Thoracic aorta (tissue), 2 donors: ENCODE results near the gene VASH1. TPM values are rescaled to one million over a fixed set of nuclear protein-coding genes. Genes with fewer than 3 reads are reported as not detected.

Source experiments
- ATAC-seq: fragments of 150-250 bp; one replicate; pipeline ENCODE4 v1.8.0; 2017; ENCODE audit warnings: low read depth; ENCODE audit not compliant: insufficient number of reproducible peaks, low FRiP score
- DNase-seq: peaks from one replicate; pipeline ENCODE4 v3.0.0-alpha.2; 2020; ENCODE audit warnings: low spot score
- H3K27ac ChIP-seq, 2 donors: fragments of 200-600 bp; sonication (generic); 1 replicate in 1 of 2; 2 replicates in 1 of 2; pipeline ENCODE4 v1.5.1; 2016; ENCODE audit warnings: mild to moderate bottlenecking in 2 of 2, moderate library complexity in 2 of 2
- H3K27me3 ChIP-seq: fragments of 200-600 bp; sonication (generic); replicated peaks from 2 replicates; pipeline ENCODE4 v1.6.0; 2016; ENCODE audit warnings: mild to moderate bottlenecking; ENCODE audit not compliant: insufficient read depth
- H3K36me3 ChIP-seq: fragments of 200-600 bp; sonication (generic); one replicate; pipeline ENCODE4 v1.5.1; 2016
- H3K4me1 ChIP-seq, 2 donors: fragments of 200-600 bp; sonication (generic); 1 replicate in 1 of 2; 2 replicates in 1 of 2; pipeline versions ENCODE4 v1.5.1 to v1.6.0; 2016; ENCODE audit warnings: low read depth in 2 of 2, mild to moderate bottlenecking in 1 of 2; ENCODE audit not compliant: control insufficient read depth in 1 of 2
- H3K4me3 ChIP-seq: fragments of 200-600 bp; sonication (generic); 2 replicates; pipeline ENCODE4 v1.5.1; 2016; ENCODE audit warnings: mild to moderate bottlenecking
- H3K9me3 ChIP-seq: fragments of 200-600 bp; sonication (generic); 2 replicates; pipeline ENCODE4 v1.5.1; 2016
- total RNA-seq, 2 donors: library from RNA; depleted of rRNA; stranded (reverse); fragments of >200 nt; gene quantifications; one replicate each; pipeline versions ENCODE4 v1.1.0 to v1.2.3, GENCODE V29; 2016
- TF ChIP-seq, protein P1 (sequence below): fragments of 200-600 bp; sonication (generic); IDR thresholded peaks from one replicate; pipeline ENCODE4 v1.5.1; 2019; ENCODE audit warnings: antibody characterized with exemption

Gene VASH1
- total RNA-seq, 2 donors from 2014 or later, result 21.5 to 27.7 TPM

DNA sequence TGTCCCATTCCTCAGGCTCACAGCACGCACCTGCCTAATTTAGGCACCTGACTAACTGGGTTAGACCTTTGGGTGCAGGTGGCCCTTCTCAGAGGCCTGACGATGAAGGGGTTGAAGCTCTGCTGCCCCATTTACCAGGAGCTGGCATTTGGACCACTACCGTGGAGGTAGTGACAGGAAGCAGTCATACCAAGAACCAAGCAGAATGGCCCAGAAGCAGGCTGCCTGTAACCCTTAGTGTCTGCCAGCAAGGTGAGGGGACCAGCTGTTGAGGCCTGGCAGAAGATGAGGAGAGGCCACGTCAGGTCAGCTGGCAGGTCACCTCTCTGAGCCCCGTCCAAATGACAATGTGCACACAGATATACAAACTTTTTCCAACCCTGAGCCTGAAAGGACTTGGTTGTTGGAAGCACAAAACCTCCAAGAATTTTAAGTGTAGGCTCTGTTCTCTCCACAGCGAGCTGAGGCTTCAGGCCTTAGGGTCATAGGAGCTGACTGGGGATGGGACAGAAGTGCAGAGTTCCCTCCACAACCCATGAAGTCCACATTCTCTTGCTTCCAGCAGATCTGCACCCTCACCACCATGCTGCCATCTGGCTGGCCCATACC lies 23.1 kb downstream of the VASH1 start:
- ATAC-seq (no peak), DNase-seq (no peak)
- Histone ChIP-seq H3K36me3 (peaks cover 17% of the 10 kb centered on the region), H3K4me1 (peaks cover 8 to 54% of the 10 kb centered on the region in 2 donors), H3K9me3 (no peaks in the 10 kb centered on the region), H3K27ac (peak overlapping the region in 1 of 2 donors; percentile 60), H3K27me3 (no peaks in the 10 kb centered on the region), H3K4me3 (no peak overlapping the region)
- TF ChIP-seq, protein P1, sequence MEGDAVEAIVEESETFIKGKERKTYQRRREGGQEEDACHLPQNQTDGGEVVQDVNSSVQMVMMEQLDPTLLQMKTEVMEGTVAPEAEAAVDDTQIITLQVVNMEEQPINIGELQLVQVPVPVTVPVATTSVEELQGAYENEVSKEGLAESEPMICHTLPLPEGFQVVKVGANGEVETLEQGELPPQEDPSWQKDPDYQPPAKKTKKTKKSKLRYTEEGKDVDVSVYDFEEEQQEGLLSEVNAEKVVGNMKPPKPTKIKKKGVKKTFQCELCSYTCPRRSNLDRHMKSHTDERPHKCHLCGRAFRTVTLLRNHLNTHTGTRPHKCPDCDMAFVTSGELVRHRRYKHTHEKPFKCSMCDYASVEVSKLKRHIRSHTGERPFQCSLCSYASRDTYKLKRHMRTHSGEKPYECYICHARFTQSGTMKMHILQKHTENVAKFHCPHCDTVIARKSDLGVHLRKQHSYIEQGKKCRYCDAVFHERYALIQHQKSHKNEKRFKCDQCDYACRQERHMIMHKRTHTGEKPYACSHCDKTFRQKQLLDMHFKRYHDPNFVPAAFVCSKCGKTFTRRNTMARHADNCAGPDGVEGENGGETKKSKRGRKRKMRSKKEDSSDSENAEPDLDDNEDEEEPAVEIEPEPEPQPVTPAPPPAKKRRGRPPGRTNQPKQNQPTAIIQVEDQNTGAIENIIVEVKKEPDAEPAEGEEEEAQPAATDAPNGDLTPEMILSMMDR, result no peak

DNA sequence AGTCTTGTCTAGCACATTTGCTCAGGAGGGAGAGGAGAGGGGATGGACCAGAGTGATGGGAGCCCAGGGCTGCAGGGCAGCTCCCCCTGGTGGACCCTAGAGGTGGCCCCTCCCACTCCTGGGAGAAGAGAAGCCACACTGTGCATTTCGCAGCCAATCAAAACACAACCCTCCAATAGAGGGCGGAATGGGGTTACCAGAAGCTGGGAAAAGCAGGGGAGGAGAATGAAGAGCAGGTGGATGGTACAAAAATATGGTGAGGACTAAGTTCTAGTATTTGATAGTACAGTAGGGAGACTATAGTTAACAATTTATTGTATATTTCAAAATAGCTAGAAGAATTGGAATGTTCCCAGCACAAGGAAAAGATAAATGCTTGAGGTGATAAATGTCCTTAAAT lies 23.6 kb downstream of the VASH1 start:
- no peak overlapping the region for H3K4me3 ChIP-seq
- H3K36me3 ChIP-seq, result peaks cover 14% of the 10 kb centered on the region
- no peaks in the 10 kb centered on the region for H3K27me3 ChIP-seq
- peaks cover 8 to 54% of the 10 kb centered on the region in 2 donors for H3K4me1 ChIP-seq
- DNase-seq (peak; percentile 44), ATAC-seq (no peak)
- TF ChIP-seq, protein P1, result peak; percentile 86
- peak overlapping the region in 1 of 2 donors; percentile 32 for H3K27ac ChIP-seq
- H3K9me3 ChIP-seq, result no peaks in the 10 kb centered on the region

DNA sequence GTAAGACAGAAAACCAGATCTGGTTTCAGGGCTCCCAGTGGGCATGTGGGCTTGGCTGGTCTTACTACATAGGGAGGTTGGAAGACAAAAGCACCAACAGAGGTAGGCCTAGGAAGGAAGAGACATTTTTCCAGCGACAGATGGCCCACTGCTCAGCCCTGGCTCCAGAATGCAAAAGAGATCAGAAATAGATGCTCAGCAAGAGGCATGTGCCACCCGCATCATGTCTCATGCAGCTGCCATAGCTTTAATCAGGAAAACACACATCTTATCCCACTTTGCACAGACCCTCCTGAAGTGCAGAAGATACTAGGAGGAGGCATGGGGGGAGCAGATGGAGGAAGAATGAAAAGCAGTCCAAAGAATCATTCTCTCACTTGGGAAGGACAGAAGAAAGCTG lies 25.3 kb downstream of the VASH1 start:
- peaks cover 8 to 40% of the 10 kb centered on the region in 2 donors for H3K4me1 ChIP-seq
- H3K36me3 ChIP-seq, result peaks cover 24% of the 10 kb centered on the region
- H3K9me3 ChIP-seq, result no peaks in the 10 kb centered on the region
- H3K27ac ChIP-seq, result no peak overlapping the region
- DNase-seq, result no peak
- ATAC-seq, result no peak
- TF ChIP-seq, protein P1, result no peak
- H3K27me3 ChIP-seq, result no peaks in the 10 kb centered on the region
- H3K4me3 ChIP-seq, result no peak overlapping the region

DNA sequence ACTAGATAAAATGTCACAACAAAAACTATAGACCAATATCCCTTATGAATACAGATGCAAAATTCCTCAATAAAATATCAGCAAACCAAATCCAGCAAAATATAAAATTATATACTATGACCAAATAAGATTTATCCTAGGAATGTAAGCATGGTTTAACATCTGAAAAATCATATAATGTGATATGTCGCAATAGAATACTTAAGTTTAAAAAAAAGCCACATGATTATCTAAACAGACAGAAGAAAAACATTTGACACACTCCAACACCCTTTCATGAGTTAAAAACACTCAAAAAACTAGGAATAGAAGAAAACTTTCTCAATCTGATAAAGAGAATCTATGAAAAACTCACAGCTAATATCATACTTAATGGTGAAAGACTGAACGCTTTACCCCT lies 31.2 kb downstream of the VASH1 start:
- Histone ChIP-seq H3K36me3 (peaks cover 19% of the 10 kb centered on the region), H3K4me3 (no peak overlapping the region), H3K27me3 (no peaks in the 10 kb centered on the region), H3K27ac (no peak overlapping the region), H3K9me3 (no peaks in the 10 kb centered on the region), H3K4me1 (no peaks in the 10 kb centered on the region)
- ATAC-seq (no peak), DNase-seq (no peak)
- TF ChIP-seq, protein P1, result no peak

DNA sequence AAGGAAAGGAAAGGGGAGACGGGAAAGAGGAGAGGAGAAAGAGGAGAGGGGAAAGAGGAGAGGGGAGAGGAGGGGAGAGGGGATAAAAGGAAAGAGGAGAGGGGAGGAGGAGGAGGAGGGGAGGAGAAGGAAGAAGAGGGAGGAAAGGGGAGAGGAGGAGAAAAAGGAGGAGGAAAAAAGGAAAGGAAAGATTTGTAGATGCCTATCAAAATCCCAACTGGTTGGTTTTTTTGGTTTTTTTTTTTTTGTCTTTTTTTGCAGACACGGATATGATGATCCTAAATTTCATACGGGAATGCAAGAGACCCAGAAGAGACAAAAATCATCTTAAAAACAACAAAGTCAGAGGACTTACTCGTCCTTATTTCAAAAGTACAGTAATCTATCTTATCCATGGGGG lies 32.1 kb downstream of the VASH1 start:
- TF ChIP-seq, protein P1, result no peak
- DNase-seq (no peak), ATAC-seq (no peak)
- no peaks in the 10 kb centered on the region for H3K27me3 ChIP-seq
- H3K4me1 ChIP-seq, result no peaks in the 10 kb centered on the region
- H3K27ac ChIP-seq, result no peak overlapping the region
- no peak overlapping the region for H3K4me3 ChIP-seq
- no peaks in the 10 kb centered on the region for H3K9me3 ChIP-seq
- H3K36me3 ChIP-seq, result peaks cover 19% of the 10 kb centered on the region
